A549 (cell line): Measurements from ENCODE around the gene MAP3K2. TPM values are rescaled to one million over a fixed set of nuclear protein-coding genes. Genes with fewer than 3 reads are reported as not detected.
A peak's percentile ranks its signal among the peaks of the same experiment; 100 is the strongest.

ENCODE experiments used
- ATAC-seq, 2 experiments: fragments of 200-7000 bp in 1 of 2; fragments of >200 bp in 1 of 2; cut with Nextera tagmentation in 1 of 2; cut with Tn5 transposase in 1 of 2; 3 replicates each; pipeline versions ENCODE4 v1.8.0 to v1.9.1; 2018 to 2020; ENCODE audit warnings: mild to moderate bottlenecking in 1 of 2, moderate library complexity in 1 of 2
- CTCF ChIA-PET: fragments of 300-600 bp; sonication (Branson Sonifier 250); formaldehyde crosslinking; extraction: SDS; loops from one replicate; lab custom pipeline; 2021; ENCODE audit warnings: antibody characterized with exemption, inconsistent platforms; lab: Yijun Ruan, JAX
- POLR2A ChIA-PET: fragments of 350-600 bp; formaldehyde crosslinking; extraction: SDS; loops from one replicate; lab custom pipeline; 2021; ENCODE audit warnings: antibody characterized with exemption, inconsistent platforms; lab: Yijun Ruan, JAX
- DNase-seq, 2 experiments: peaks; one replicate each; pipeline versions ENCODE4 v3.0.0 to v3.0.0-alpha.2; 2011 to 2016; ENCODE audit warnings: low read depth in 1 of 2, low spot score in 1 of 2
- FAIRE-seq: peaks from 2 replicates; lab custom pipeline; 2011; peaks lifted over from hg19 to GRCh38; lab: Jason Lieb, UNC
- H3K27ac ChIP-seq, 2 experiments: fragments of >200 bp; sonication (Bioruptor Twin); formaldehyde crosslinking; 3 replicates each; pipeline ENCODE4 v1.5.1; 2016 to 2017
- H3K4me1 ChIP-seq: fragments of >200 bp; sonication (Bioruptor Twin); formaldehyde crosslinking; 3 replicates; pipeline ENCODE4 v1.6.1; 2016
- H3K4me2 ChIP-seq: fragments of >200 bp; sonication (Bioruptor Twin); formaldehyde crosslinking; 3 replicates; pipeline ENCODE4 v1.6.1; 2016
- H3K4me3 ChIP-seq: fragments of >200 bp; sonication (Bioruptor Twin); formaldehyde crosslinking; 3 replicates; pipeline ENCODE4 v1.5.1; 2016
- H3K9me3 ChIP-seq: fragments of >200 bp; sonication (Bioruptor Twin); formaldehyde crosslinking; 3 replicates; pipeline ENCODE4 v1.6.1; 2016
- BCL3 ChIP-seq: fragments of >200 bp; sonication (Bioruptor Twin); formaldehyde crosslinking; IDR thresholded peaks from 3 replicates; pipeline ENCODE4 v1.6.1; 2016
- CBX2 ChIP-seq: fragments of 200-600 bp; sonication (generic); IDR thresholded peaks from 2 replicates; pipeline ENCODE4 v1.6.1; 2016; ENCODE audit warnings: low read depth, mild to moderate bottlenecking, borderline replicate concordance
- CBX8 ChIP-seq: fragments of 200-600 bp; sonication (generic); IDR thresholded peaks from 2 replicates; pipeline ENCODE4 v1.6.1; 2016
- CHD4 ChIP-seq: fragments of 200-600 bp; sonication (generic); IDR thresholded peaks from 2 replicates; pipeline ENCODE4 v1.6.1; 2016; ENCODE audit warnings: antibody characterized with exemption, mild to moderate bottlenecking, borderline replicate concordance
- EP300 ChIP-seq, 2 experiments: fragments of >200 bp; sonication (Bioruptor Twin); formaldehyde crosslinking; IDR thresholded peaks; 2 replicates in 1 of 2; 3 replicates in 1 of 2; pipeline ENCODE4 v1.6.1; 2016 to 2017
- FOSL2 ChIP-seq, 2 experiments: fragments of 450-650 bp in 1 of 2; fragments of >200 bp in 1 of 2; sonication (Bioruptor Twin) in 1 of 2; formaldehyde crosslinking; IDR thresholded peaks; 2 replicates each; pipeline versions ENCODE4 v1.5.0 to v1.6.1; 2016 to 2020; ENCODE audit warnings: mild to moderate bottlenecking in 1 of 2, moderate library complexity in 1 of 2
- HEYL ChIP-seq: fragments of 250-450 bp; sonication (Bioruptor Pico); IDR thresholded peaks from 2 replicates; pipeline ENCODE4 v1.8.0; 2021; ENCODE audit warnings: mild to moderate bottlenecking, moderate library complexity
- HOXA7 ChIP-seq: fragments of 250-450 bp; sonication (Bioruptor Pico); IDR thresholded peaks from 2 replicates; pipeline ENCODE4 v1.5.0; 2020; ENCODE audit warnings: mild to moderate bottlenecking, moderate library complexity
- JUNB ChIP-seq: fragments of >200 bp; sonication (Bioruptor Twin); formaldehyde crosslinking; IDR thresholded peaks from 2 replicates; pipeline ENCODE4 v1.6.1; 2016
- KDM1A ChIP-seq: fragments of 200-600 bp; sonication (generic); IDR thresholded peaks from 2 replicates; pipeline ENCODE4 v1.6.1; 2016; ENCODE audit warnings: low read depth, mild to moderate bottlenecking
- KDM5A ChIP-seq: fragments of 200-600 bp; sonication (generic); IDR thresholded peaks from 2 replicates; pipeline ENCODE4 v1.6.1; 2016; ENCODE audit warnings: antibody characterized with exemption, mild to moderate bottlenecking
- MAFK ChIP-seq: fragments of 450-650 bp; IDR thresholded peaks from 2 replicates; pipeline ENCODE4 v1.6.1; 2014; ENCODE audit not compliant: partially characterized antibody
- NFE2L2 ChIP-seq: fragments of 150-350 bp; conservative IDR thresholded peaks from 2 replicates; pipeline ENCODE4 v1.6.1; 2014; ENCODE audit warnings: low read length
- NPAS2 ChIP-seq: fragments of 250-450 bp; sonication (Bioruptor Pico); IDR thresholded peaks from 2 replicates; pipeline ENCODE4 v1.8.0; 2022; ENCODE audit warnings: mild to moderate bottlenecking, moderate library complexity, borderline replicate concordance
- PBX3 ChIP-seq: IDR thresholded peaks from 2 replicates; pipeline ENCODE4 v1.6.1; 2012
- POLR2A ChIP-seq: IDR thresholded peaks from 2 replicates; pipeline ENCODE4 v1.6.1; 2012; ENCODE audit warnings: mild to moderate bottlenecking, low read length
- RARB ChIP-seq: fragments of 250-450 bp; sonication (Bioruptor Pico); IDR thresholded peaks from 2 replicates; pipeline ENCODE4 v1.8.0; 2021; ENCODE audit warnings: mild to moderate bottlenecking, moderate library complexity
- RNF2 ChIP-seq: fragments of 200-600 bp; sonication (generic); IDR thresholded peaks from 2 replicates; pipeline ENCODE4 v1.6.1; 2016; ENCODE audit warnings: low read depth, mild to moderate bottlenecking, antibody characterized with exemption, moderate library complexity, borderline replicate concordance
- SMC3 ChIP-seq: fragments of >200 bp; sonication (Bioruptor Twin); formaldehyde crosslinking; IDR thresholded peaks from 3 replicates; pipeline ENCODE4 v1.6.1; 2018; ENCODE audit warnings: inconsistent platforms
- TP53 ChIP-seq: fragments of 250-450 bp; sonication (Bioruptor Pico); IDR thresholded peaks from 2 replicates; pipeline ENCODE4 v1.5.0; 2021; ENCODE audit warnings: mild to moderate bottlenecking, moderate library complexity
- ZC3H11A ChIP-seq: fragments of 450-650 bp; IDR thresholded peaks from 2 replicates; pipeline ENCODE4 v1.6.1; 2014; ENCODE audit warnings: antibody characterized with exemption, mild to moderate bottlenecking
- ZFP36 ChIP-seq: fragments of 450-650 bp; IDR thresholded peaks from 2 replicates; pipeline ENCODE4 v1.6.1; 2014; ENCODE audit warnings: borderline replicate concordance; ENCODE audit not compliant: partially characterized antibody
- ZSCAN20 ChIP-seq: fragments of 250-450 bp; sonication (Bioruptor Pico); IDR thresholded peaks from 2 replicates; pipeline ENCODE4 v1.8.0; 2022; ENCODE audit warnings: mild to moderate bottlenecking, moderate library complexity
- WGBS: methylation state at CpG from one replicate; pipeline ENCODE4 v1.1.6; 2017; ENCODE audit errors: missing lambda C conversion rate; 5-methylcytosine and 5-hydroxymethylcytosine counted together
- polyA plus RNA-seq, 4 experiments: library from polyadenylated mRNA; depleted of rRNA in 3 of 4; stranded (reverse); fragments of >200 nt; fragmentation: RNase III in 1 of 4; extraction: RNeasy Plus Mini Kit Qiagen cat#74134 plus additional on column Dnase treatment in 1 of 4; gene quantifications; 2 replicates in 3 of 4; 3 replicates in 1 of 4; pipeline ENCODE4 v1.2.3, GENCODE V29; 2011 to 2017

MAP3K2 gene
- polyA plus RNA-seq, 2 of the 4 experiments (the other 2 are of a cell fraction): 12.3 to 29.7 TPM

- 99% methylated on average over 3 of the region's 3 CpGs for WGBS
- CTCF ChIA-PET: interaction anchor here (0.5 to 0.8 kb wide), 4 partner anchors 11 to 272 kb away, joined by 3 read pairs; no protein-coding TSS in a partner anchor
- no peak for FAIRE-seq
These were observed 99.5 kb downstream of the MAP3K2 start for GRCh38 chr2:127288274-127288673.

GRCh38 chr2:127283275-127283674 lies 104.5 kb downstream of the MAP3K2 start:
- ChIA-PET CTCF (interaction anchor here (0.9 kb wide), 2 partner anchors 9 to 13 kb away, joined by 3 read pairs; no protein-coding TSS in a partner anchor), POLR2A (interaction anchor here (1.2 kb wide), 1 partner anchor 10 kb away, joined by 4 read pairs; the partner anchor contains the start of gene ERCC3)
- H3K4me1 ChIP-seq: no peaks in the 10 kb centered on the region
- 95% methylated on average over 2 of the region's 2 CpGs for WGBS
- H3K4me2 ChIP-seq: no peak overlapping the region
- DNase-seq (no peak), FAIRE-seq (no peak), ATAC-seq (no peak)
- TF ChIP-seq KDM1A (peak; percentile 72; the same call in 1 of the 2 replicates), SMC3 (no peak), TP53 (no peak), BCL3 (no peak), MAFK (no peak)
- H3K4me3 ChIP-seq: no peak overlapping the region
- H3K9me3 ChIP-seq: peaks cover 2% of the 10 kb centered on the region; the same call in 1 of the 3 replicates
- no peak overlapping the region for H3K27ac ChIP-seq

More at GRCh38 chr2:127288274-127288673, 99.5 kb downstream of the MAP3K2 start:
- no peak overlapping the region for H3K27ac ChIP-seq
- no peak for ATAC-seq
- H3K4me1 ChIP-seq: peaks cover 9% of the 10 kb centered on the region; the same call in 2 of the 3 replicates
- no peak for DNase-seq
- POLR2A ChIA-PET: no interaction called here
- H3K4me3 ChIP-seq: no peak overlapping the region
- H3K9me3 ChIP-seq: peaks cover 2% of the 10 kb centered on the region; the same call in 1 of the 3 replicates
- no peak overlapping the region for H3K4me2 ChIP-seq
- TF ChIP-seq MAFK: peak; percentile 40
- no peak for TF ChIP-seq KDM5A
- TF ChIP-seq ZSCAN20: no peak
- no peak for TF ChIP-seq CBX8
- TF ChIP-seq ZC3H11A: no peak
- TF ChIP-seq FOSL2 (IDR thresholded peaks at IDR 0.05): no peak
- TF ChIP-seq FOSL2 (CRISPR knock-in tag; IDR thresholded peaks at IDR 0.05): no peak
- TF ChIP-seq NFE2L2: peak; percentile 32
- no peak for TF ChIP-seq CHD4
- no peak for TF ChIP-seq SMC3
- TF ChIP-seq, all 56 proteins: peak for 2

GRCh38 chr2:127280693-127281092 lies 107.1 kb downstream of the MAP3K2 start:
- POLR2A ChIA-PET: no interaction called here
- Histone ChIP-seq H3K4me2 (no peak overlapping the region), H3K27ac (no peak overlapping the region)
- no peak for TF ChIP-seq ZFP36
- TF ChIP-seq RARB (CRISPR knock-in tag): no peak
- TF ChIP-seq KDM5A: no peak
- no peak for TF ChIP-seq PBX3
- TF ChIP-seq ZC3H11A: no peak
- no peak for TF ChIP-seq JUNB
- no peak for TF ChIP-seq NFE2L2
- TF ChIP-seq HOXA7 (CRISPR knock-in tag): no peak
- no peak for TF ChIP-seq HEYL (CRISPR knock-in tag)
- no peak for TF ChIP-seq NPAS2
- no peak for TF ChIP-seq CBX2
- no peak for TF ChIP-seq RNF2
- TF ChIP-seq POLR2A: no peak
- no peak for TF ChIP-seq KDM1A
- no peak for TF ChIP-seq EP300 (IDR thresholded peaks at IDR 0.05)
- no peak for TF ChIP-seq BCL3
- TF ChIP-seq, all 56 proteins: peak for 0
- 100% methylated on average over 2 of the region's 2 CpGs for WGBS
- Histone ChIP-seq H3K4me3 (no peak overlapping the region), H3K4me1 (no peaks in the 10 kb centered on the region), H3K9me3 (peaks cover 2% of the 10 kb centered on the region; the same call in 1 of the 3 replicates)
- CTCF ChIA-PET: interaction anchor here (0.6 to 1.3 kb wide), 3 partner anchors 21 to 127 kb away, joined by 3 read pairs; no protein-coding TSS in a partner anchor
- FAIRE-seq (no peak), ATAC-seq (no peak), DNase-seq (no peak)
